ENCODE results near the gene DQX1.

The DQX1 gene

GRCh38 chr2:74503506-74504475, 22.2 kb downstream of the DQX1 start:
- peaks cover 55% of the 10 kb centered on the region for H3K36me3 Mint-ChIP-seq (ENCODE audit: low read depth)
- H3K4me1 Mint-ChIP-seq (ENCODE audit: low read depth), result peaks cover 81% of the 10 kb centered on the region
- peak overlapping the region; percentile 87 for H3K4me3 Mint-ChIP-seq
- no peaks in the 10 kb centered on the region for H3K9me3 Mint-ChIP-seq
- peaks cover 47% of the 10 kb centered on the region for H3K27me3 Mint-ChIP-seq
- intact Hi-C loops (cut with micrococcal nuclease), result no loop called here
- peak overlapping the region; percentile 94 for H3K27ac Mint-ChIP-seq

- Mint-ChIP-seq H3K9me3 (no peaks in the 10 kb centered on the region), H3K27me3 (peaks cover 47% of the 10 kb centered on the region), H3K36me3 (ENCODE audit: low read depth) (peaks cover 54% of the 10 kb centered on the region), H3K4me3 (peak overlapping the region; percentile 87), H3K27ac (peak overlapping the region; percentile 94), H3K4me1 (ENCODE audit: low read depth) (peaks cover 82% of the 10 kb centered on the region)
- intact Hi-C loops (cut with micrococcal nuclease), result no loop called here
Observed at GRCh38 chr2:74502720-74503505, 23.1 kb downstream of the DQX1 start.

GRCh38 chr2:74502147-74502719, 23.8 kb downstream of the DQX1 start:
- Mint-ChIP-seq H3K27ac (peak overlapping the region; percentile 94), H3K27me3 (peaks cover 52% of the 10 kb centered on the region), H3K9me3 (no peaks in the 10 kb centered on the region)

GRCh38 chr2:74501335-74502071, 24.5 kb downstream of the DQX1 start:
- peaks cover 80% of the 10 kb centered on the region for H3K4me1 Mint-ChIP-seq (ENCODE audit: low read depth)
- peak overlapping the region; percentile 94 for H3K27ac Mint-ChIP-seq
- intact Hi-C loops (cut with micrococcal nuclease), result no loop called here
- peak overlapping the region; percentile 87 for H3K4me3 Mint-ChIP-seq
- peaks cover 40% of the 10 kb centered on the region for H3K36me3 Mint-ChIP-seq (ENCODE audit: low read depth)
- H3K9me3 Mint-ChIP-seq, result no peaks in the 10 kb centered on the region
- peaks cover 58% of the 10 kb centered on the region for H3K27me3 Mint-ChIP-seq

More at GRCh38 chr2:74502147-74502719, 23.8 kb downstream of the DQX1 start:
- peak overlapping the region; percentile 87 for H3K4me3 Mint-ChIP-seq
- H3K36me3 Mint-ChIP-seq (ENCODE audit: low read depth), result peaks cover 47% of the 10 kb centered on the region
- H3K4me1 Mint-ChIP-seq (ENCODE audit: low read depth), result peaks cover 85% of the 10 kb centered on the region
- intact Hi-C loops (cut with micrococcal nuclease), result no loop called here

- Mint-ChIP-seq H3K27ac (no peak overlapping the region), H3K4me1 (ENCODE audit: low read depth) (peaks cover 70% of the 10 kb centered on the region), H3K27me3 (peaks cover 65% of the 10 kb centered on the region), H3K9me3 (no peaks in the 10 kb centered on the region), H3K36me3 (ENCODE audit: low read depth) (peaks cover 32% of the 10 kb centered on the region), H3K4me3 (no peak overlapping the region)
- intact Hi-C loops (cut with micrococcal nuclease), result no loop called here
Observed at GRCh38 chr2:74500578-74500946, 25.5 kb downstream of the DQX1 start.

GRCh38 chr2:74499940-74500577, 26.0 kb downstream of the DQX1 start:
- peaks cover 65% of the 10 kb centered on the region for H3K4me1 Mint-ChIP-seq (ENCODE audit: low read depth)
- H3K27ac Mint-ChIP-seq, result no peak overlapping the region
- H3K36me3 Mint-ChIP-seq (ENCODE audit: low read depth), result peaks cover 27% of the 10 kb centered on the region
- no peaks in the 10 kb centered on the region for H3K9me3 Mint-ChIP-seq
- H3K27me3 Mint-ChIP-seq, result peaks cover 67% of the 10 kb centered on the region
- peak overlapping the region; percentile 22 for H3K4me3 Mint-ChIP-seq
- intact Hi-C loops (cut with micrococcal nuclease), result loop anchor here (5.0 kb wide), 1 partner anchor 32 kb away; no protein-coding TSS in a partner anchor

GRCh38 chr2:74499267-74499939, 26.6 kb downstream of the DQX1 start, which contains the start of gene LBX2:
TSS of gene LBX2 (minus strand) at chr2:74499603. CDS start at chr2:74499537, 66 bp downstream.
- peaks cover 20% of the 10 kb centered on the region for H3K36me3 Mint-ChIP-seq (ENCODE audit: low read depth)
- no peaks in the 10 kb centered on the region for H3K9me3 Mint-ChIP-seq
- peaks cover 67% of the 10 kb centered on the region for H3K27me3 Mint-ChIP-seq
- H3K4me1 Mint-ChIP-seq (ENCODE audit: low read depth), result peaks cover 59% of the 10 kb centered on the region
- H3K4me3 Mint-ChIP-seq, result peak within 1 kb of the TSS; percentile 69
- H3K27ac Mint-ChIP-seq, result peak within 1 kb of the TSS; percentile 45
- intact Hi-C loops (cut with micrococcal nuclease), result loop anchor here (5.0 kb wide), 1 partner anchor 33 kb away; no protein-coding TSS in a partner anchor

GRCh38 chr2:74498500-74499266, 27.3 kb downstream of the DQX1 start:
- H3K9me3 Mint-ChIP-seq, result no peaks in the 10 kb centered on the region
- peaks cover 19% of the 10 kb centered on the region for H3K36me3 Mint-ChIP-seq (ENCODE audit: low read depth)
- peaks cover 52% of the 10 kb centered on the region for H3K4me1 Mint-ChIP-seq (ENCODE audit: low read depth)
- intact Hi-C loops (cut with micrococcal nuclease), result loop anchor here (5.0 kb wide), 1 partner anchor 34 kb away; no protein-coding TSS in a partner anchor
- peaks cover 67% of the 10 kb centered on the region for H3K27me3 Mint-ChIP-seq
- H3K27ac Mint-ChIP-seq, result peak overlapping the region; percentile 45
- peak overlapping the region; percentile 69 for H3K4me3 Mint-ChIP-seq

GRCh38 chr2:74497777-74498499, 28.1 kb downstream of the DQX1 start:
- intact Hi-C loops (cut with micrococcal nuclease), result loop anchor here (5.0 kb wide), 1 partner anchor 34 kb away; no protein-coding TSS in a partner anchor
- H3K4me3 Mint-ChIP-seq, result peak overlapping the region; percentile 69
- peaks cover 19% of the 10 kb centered on the region for H3K36me3 Mint-ChIP-seq (ENCODE audit: low read depth)
- peak overlapping the region; percentile 45 for H3K27ac Mint-ChIP-seq
- peaks cover 46% of the 10 kb centered on the region for H3K4me1 Mint-ChIP-seq (ENCODE audit: low read depth)
- peaks cover 67% of the 10 kb centered on the region for H3K27me3 Mint-ChIP-seq
- no peaks in the 10 kb centered on the region for H3K9me3 Mint-ChIP-seq

GRCh38 chr2:74496997-74497776, 28.8 kb downstream of the DQX1 start:
- intact Hi-C loops (cut with micrococcal nuclease), result loop anchor here (5.0 kb wide), 1 partner anchor 35 kb away; no protein-coding TSS in a partner anchor
- Mint-ChIP-seq H3K36me3 (ENCODE audit: low read depth) (peaks cover 21% of the 10 kb centered on the region), H3K27ac (no peak overlapping the region)

More at GRCh38 chr2:74496997-74497776, 28.8 kb downstream of the DQX1 start:
- Mint-ChIP-seq H3K27me3 (peaks cover 64% of the 10 kb centered on the region), H3K4me1 (ENCODE audit: low read depth) (peaks cover 40% of the 10 kb centered on the region), H3K4me3 (peak overlapping the region; percentile 69), H3K9me3 (no peaks in the 10 kb centered on the region)

All from dendritic cell treated with granulocyte-macrophage colony-stimulating factor and Interleukin-4, amounts not matched to agents 40 ng/mL and 50 ng/mL, for 4 days (primary cell).